Esophagus squamous epithelium (tissue), 5 donors: ENCODE measurements around the gene BOD1L1. TPM values are rescaled to one million over a fixed set of nuclear protein-coding genes. Genes with fewer than 3 reads are reported as not detected.
A peak's percentile ranks its signal among the peaks of the same experiment; 100 is the strongest.

Source experiments
- DNase-seq: peaks from one replicate; lab custom pipeline; 2025; lab: John Stamatoyannopoulos, UW
- H3K27ac ChIP-seq, 4 donors: fragments of 200-600 bp; sonication (generic); one replicate each; pipeline ENCODE4 v1.5.1; 2016 to 2019; ENCODE audit warnings: mild to moderate bottlenecking in 1 of 4
- H3K27me3 ChIP-seq, 4 donors: fragments of 200-600 bp; sonication (generic); 1 replicate in 3 of 4; 2 replicates in 1 of 4; pipeline versions ENCODE4 v1.5.1 to v1.6.0; 2017 to 2021; ENCODE audit warnings: antibody characterized with exemption in 1 of 4
- H3K36me3 ChIP-seq, 3 donors: fragments of 200-600 bp; sonication (generic); one replicate each; pipeline ENCODE4 v1.5.1; 2016 to 2019
- H3K4me1 ChIP-seq, 3 donors: fragments of 200-600 bp; sonication (generic); one replicate each; pipeline ENCODE4 v1.5.1; 2017 to 2019
- H3K4me3 ChIP-seq, 4 donors: fragments of 200-600 bp; sonication (generic); 1 replicate in 3 of 4; 2 replicates in 1 of 4; pipeline ENCODE4 v1.5.1; 2016 to 2019; ENCODE audit warnings: mild to moderate bottlenecking in 2 of 4, moderate library complexity in 1 of 4
- H3K9me3 ChIP-seq, 3 donors: fragments of 200-600 bp; sonication (generic); one replicate each; pipeline ENCODE4 v1.5.1; 2016 to 2019
- CTCF ChIP-seq, 6 experiments: fragments of 450-650 bp in 4 of 6; fragments of 200-600 bp in 2 of 6; sonication (generic) in 2 of 6; IDR thresholded peaks; one replicate each; pipeline ENCODE4 v1.5.1; 2016 to 2019; ENCODE audit warnings: antibody characterized with exemption in 6 of 6, mild to moderate bottlenecking in 4 of 6, moderate library complexity in 4 of 6
- POLR2A ChIP-seq, 4 donors: fragments of 450-650 bp; IDR thresholded peaks; one replicate each; pipeline ENCODE4 v1.6.1; 2017; ENCODE audit warnings: antibody characterized with exemption in 4 of 4, mild to moderate bottlenecking in 4 of 4, moderate library complexity in 3 of 4
- WGBS, 2 donors: methylation state at CpG; one replicate each; pipeline ENCODE4 v1.1.5; 2018; 5-methylcytosine and 5-hydroxymethylcytosine counted together
- intact Hi-C: fragments of 100-400 bp; cut with DNase I; formaldehyde crosslinking; loops from one replicate; pipeline ENCODE4 v1.15.0; 2022
- total RNA-seq, 4 donors: library from RNA; depleted of rRNA; stranded (reverse); fragments of >200 nt; gene quantifications; one replicate each; pipeline ENCODE4 v1.1.0, GENCODE V29; 2016
- donor health status: DM: yes; HTN: yes; CAD: no.

The BOD1L1 gene
- total RNA-seq, 4 donors from 2014 or later, result 15.0 to 37.0 (median 25.6) TPM

DNA sequence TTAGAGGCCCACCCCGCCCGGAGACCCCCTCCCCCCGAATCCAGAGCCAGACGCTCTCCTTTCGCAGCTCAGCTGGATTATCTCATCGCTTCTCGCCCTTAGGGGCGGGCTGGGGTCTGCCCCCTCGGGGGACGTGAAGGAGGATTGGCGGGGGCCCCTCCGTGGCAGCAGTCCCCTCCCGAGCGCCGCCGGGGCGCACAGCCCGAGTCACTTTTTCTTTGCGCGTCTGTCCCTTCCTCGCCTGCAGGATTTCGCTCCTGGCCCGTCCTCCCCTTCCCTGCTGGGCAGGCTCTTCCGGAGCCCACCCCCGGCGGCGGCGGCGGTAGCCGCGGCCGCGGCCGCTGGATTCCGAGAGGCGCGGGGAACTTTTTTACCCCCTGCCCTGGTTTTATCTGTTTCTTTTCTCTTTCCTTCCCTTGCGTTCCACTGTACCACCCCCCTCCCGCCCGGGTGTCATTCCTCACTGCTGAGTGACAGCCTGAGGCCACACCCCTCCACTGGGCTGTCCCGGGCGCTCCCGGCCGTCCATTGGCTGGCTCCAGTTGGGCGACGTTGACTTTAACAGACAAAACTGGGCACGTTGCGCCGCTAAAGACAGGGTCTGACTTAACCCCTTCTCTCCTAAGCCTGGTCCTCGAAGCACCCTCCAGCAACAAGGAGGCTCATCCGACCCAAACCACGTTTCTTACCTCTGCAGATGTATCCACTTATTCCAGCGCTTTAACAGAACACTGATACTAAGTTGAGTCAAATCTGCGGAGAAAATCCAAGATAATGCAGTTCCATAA is 82.7 kb downstream of the BOD1L1 start:
- intact Hi-C loops, result loop anchor here (5.0 kb wide), 1 partner anchor 692 kb away; no protein-coding TSS in a partner anchor
- no peaks in the 10 kb centered on the region for H3K36me3 ChIP-seq
- H3K4me1 ChIP-seq, result peaks cover 40 to 81% (median 47%) of the 10 kb centered on the region in 3 donors
- WGBS, 2 donors, result 2 to 3% methylated on average over 42 to 44 of the region's 54 CpGs
- H3K27ac ChIP-seq, result no peak overlapping the region
- no peak for TF ChIP-seq CTCF (IDR thresholded peaks at IDR 0.05)
- TF ChIP-seq POLR2A (IDR thresholded peaks at IDR 0.05), result no peak
- peaks cover 41 to 100% (median 82%) of the 10 kb centered on the region in 4 donors for H3K27me3 ChIP-seq
- no peak for DNase-seq
- H3K9me3 ChIP-seq, result peaks cover 0 to 5% (median 0%) of the 10 kb centered on the region in 3 donors
- H3K4me3 ChIP-seq, result peak overlapping the region; percentile 41 to 76 (median 61)

DNA sequence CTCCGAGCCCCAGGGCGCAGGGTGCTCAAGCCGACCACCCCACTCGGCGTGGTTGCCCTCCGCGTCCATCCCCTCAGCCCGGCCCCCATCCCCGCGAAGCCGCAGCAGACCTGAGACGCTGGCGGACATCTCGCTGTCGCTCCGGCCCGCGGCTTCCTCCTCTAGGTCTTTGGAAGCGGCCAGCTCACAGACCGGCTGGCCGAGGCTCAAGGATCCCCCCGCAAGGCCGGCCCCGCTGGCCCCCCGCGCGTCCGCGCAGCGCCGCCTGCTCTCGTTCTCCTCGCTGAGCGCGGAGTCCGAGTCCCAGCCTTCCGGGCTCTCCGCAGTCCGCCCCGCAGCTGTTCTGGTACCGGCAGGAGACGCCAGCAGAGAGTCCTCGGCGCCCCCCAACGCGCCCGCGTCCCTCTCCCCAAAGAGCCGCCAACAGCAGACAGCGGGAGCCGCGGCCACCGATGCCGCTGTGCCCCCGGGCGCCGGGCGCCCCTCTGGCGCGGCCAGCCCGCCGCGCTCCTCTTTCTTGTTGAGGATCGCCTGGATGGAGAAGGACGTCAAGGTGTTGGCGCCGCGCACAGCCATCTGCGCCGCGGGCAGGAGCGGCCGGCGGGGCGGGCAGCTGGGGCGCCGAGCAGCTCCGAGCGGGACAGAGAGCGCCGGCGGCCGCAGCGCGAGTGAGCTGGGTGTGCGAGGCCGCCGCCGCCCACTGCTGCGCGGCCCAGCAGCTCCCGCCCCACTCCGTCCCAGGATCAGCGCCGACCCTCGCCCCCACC is 83.5 kb downstream of the BOD1L1 start, which contains the start of gene NKX3-2:
Gene NKX3-2, minus strand, starts transcription at position 670 of the 767 bp plus-strand sequence. Its CDS starts 94 bp downstream, at position 576.
- Histone ChIP-seq H3K4me1 (peaks cover 44 to 83% (median 49%) of the 10 kb centered on the region in 3 donors), H3K36me3 (no peaks in the 10 kb centered on the region), H3K27ac (no peak within 1 kb of the TSS), H3K9me3 (peaks cover 0 to 5% (median 0%) of the 10 kb centered on the region in 3 donors), H3K4me3 (peak within 1 kb of the TSS; percentile 41 to 76 (median 61)), H3K27me3 (peaks cover 44 to 100% (median 85%) of the 10 kb centered on the region in 4 donors)
- 0% methylated on average over 2 of the region's 96 CpGs; no CpG with 5 or more reads in 1 of the 2 donors for whole genome bisulfite sequencing, 2 donors
- no peak for DNase-seq
- intact Hi-C loops, result no loop called here
- TF ChIP-seq POLR2A (IDR thresholded peaks at IDR 0.05) (no peak), CTCF (IDR thresholded peaks at IDR 0.05) (no peak)

DNA sequence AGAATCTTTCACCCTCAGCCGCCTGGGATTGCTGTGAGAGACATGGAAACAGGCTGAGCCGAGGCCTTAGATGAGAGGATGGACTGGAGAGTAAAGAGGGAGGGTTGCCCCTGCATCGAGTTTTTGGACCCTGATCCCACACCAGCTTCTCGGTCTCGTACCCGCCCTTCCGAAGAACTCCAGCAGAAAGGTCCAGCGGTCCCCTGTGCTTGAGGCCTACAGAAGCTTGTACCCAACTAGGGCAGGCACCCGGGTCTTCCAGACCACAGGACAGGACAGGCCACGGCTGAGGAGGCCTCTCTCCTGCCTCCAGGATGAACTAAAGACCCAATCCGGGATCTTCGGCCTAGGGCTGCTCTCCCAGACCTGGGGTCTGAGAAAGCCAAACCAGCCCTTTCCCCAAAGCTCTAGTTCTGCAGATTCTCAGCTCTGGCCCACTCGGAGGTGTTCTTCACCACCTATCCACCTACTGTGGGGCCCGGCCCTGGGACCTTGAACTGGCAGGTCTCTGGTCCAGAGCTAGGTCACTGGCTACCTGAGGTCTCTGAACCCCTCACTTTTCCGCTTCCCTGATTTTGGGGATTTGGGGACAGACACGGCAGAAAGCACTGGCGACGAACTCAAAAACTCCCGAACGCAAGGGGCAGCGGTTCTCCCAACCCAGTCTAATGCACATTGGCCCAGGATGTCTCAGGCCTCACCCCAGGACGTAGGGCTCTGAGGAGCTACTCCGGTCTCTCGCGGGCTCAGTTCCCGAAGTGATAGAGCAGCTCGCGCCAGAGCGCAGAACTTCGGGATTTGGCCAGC is 84.3 kb downstream of the BOD1L1 start:
- TF ChIP-seq POLR2A (IDR thresholded peaks at IDR 0.05), result no peak
- TF ChIP-seq CTCF (IDR thresholded peaks at IDR 0.05), result no peak
- no peaks in the 10 kb centered on the region for H3K36me3 ChIP-seq
- H3K4me3 ChIP-seq, result peak overlapping the region in 3 of 4 donors; percentile 59 to 76 (median 63)
- peaks cover 51 to 100% (median 86%) of the 10 kb centered on the region in 4 donors for H3K27me3 ChIP-seq
- H3K27ac ChIP-seq, result no peak overlapping the region
- DNase-seq, result no peak
- peaks cover 45 to 83% (median 49%) of the 10 kb centered on the region in 3 donors for H3K4me1 ChIP-seq
- intact Hi-C loops, result no loop called here
- WGBS, 2 donors, result 55 to 67% methylated on average over 1 to 19 of the region's 30 CpGs
- peaks cover 0 to 5% (median 0%) of the 10 kb centered on the region in 3 donors for H3K9me3 ChIP-seq

DNA sequence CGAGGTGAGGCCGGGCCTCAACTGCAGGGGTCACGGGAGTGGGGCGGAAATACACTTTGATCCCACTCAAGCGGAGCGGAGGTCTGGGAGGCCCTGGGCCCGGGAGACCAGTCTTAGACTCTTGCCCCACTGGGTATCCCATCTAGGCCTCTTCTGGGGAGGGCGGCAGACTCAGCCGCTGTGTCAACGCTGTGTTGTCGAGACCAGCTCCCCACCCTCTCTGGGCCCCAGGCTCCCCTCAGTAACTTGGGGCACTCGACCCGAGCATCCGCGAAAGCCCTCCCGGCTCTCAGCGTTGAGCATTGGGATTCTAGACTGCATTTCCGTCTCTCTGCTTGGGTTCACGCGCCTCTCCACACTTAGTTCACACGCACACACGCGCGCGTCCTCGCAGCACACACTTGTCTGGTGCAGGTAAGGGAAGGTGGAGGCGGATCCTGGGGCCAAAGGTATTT is 84.9 kb downstream of the BOD1L1 start:
- 67 to 69% methylated on average over 8 to 18 of the region's 27 CpGs for WGBS, 2 donors
- intact Hi-C loops, result no loop called here
- no peaks in the 10 kb centered on the region for H3K36me3 ChIP-seq
- DNase-seq, result no peak
- TF ChIP-seq CTCF (IDR thresholded peaks at IDR 0.05) (no peak), POLR2A (IDR thresholded peaks at IDR 0.05) (no peak)
- H3K9me3 ChIP-seq, result peaks cover 0 to 5% (median 0%) of the 10 kb centered on the region in 3 donors
- peaks cover 48 to 100% (median 86%) of the 10 kb centered on the region in 4 donors for H3K27me3 ChIP-seq
- no peak overlapping the region for H3K27ac ChIP-seq
- peaks cover 38 to 80% (median 44%) of the 10 kb centered on the region in 3 donors for H3K4me1 ChIP-seq
- H3K4me3 ChIP-seq, result peak overlapping the region in 2 of 4 donors; percentile 26 to 52
